ENCODE results near the gene ZNF619.

Gene ZNF619

DNA sequence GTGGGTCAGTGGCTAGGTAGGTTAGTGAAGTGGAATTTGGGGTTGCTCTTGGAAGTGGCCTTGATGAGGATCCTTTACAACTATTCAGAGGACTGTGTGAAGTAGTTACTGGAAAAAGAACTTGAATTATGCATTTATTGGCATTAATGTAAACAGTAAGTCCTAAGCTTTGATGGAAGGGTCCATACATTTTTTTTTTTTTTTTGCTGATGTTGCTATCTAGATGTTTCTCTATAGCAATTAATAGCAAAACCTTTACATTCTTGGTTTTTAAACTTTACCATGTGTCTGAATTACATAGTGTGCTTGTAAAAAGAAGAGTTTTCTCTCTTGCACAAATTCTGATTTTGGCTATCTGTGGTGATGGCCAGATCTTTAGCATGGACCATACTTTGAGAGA is 57.4 kb downstream of the ZNF619 start:
- no peak for DNase-seq (ENCODE audit: low spot score)
